SJSA1 (cell line): ENCODE data around the gene INHBB. TPM values are rescaled to one million over a fixed set of nuclear protein-coding genes. Genes with fewer than 3 reads are reported as not detected.

Experiments
- DNase-seq, 2 experiments: peaks; one replicate each; pipeline ENCODE4 v3.0.0-alpha.2; 2015 to 2020; ENCODE audit warnings: low spot score in 2 of 2, low read depth in 1 of 2
- H3K27ac ChIP-seq: fragments of 250-450 bp; sonication (Bioruptor Pico); 2 replicates; pipeline ENCODE4 v1.5.1; 2020; ENCODE audit warnings: mild to moderate bottlenecking, moderate library complexity
- H3K27me3 ChIP-seq: fragments of 250-450 bp; sonication (Bioruptor Pico); replicated peaks from 2 replicates; pipeline ENCODE4 v1.5.1; 2020; ENCODE audit warnings: mild to moderate bottlenecking, moderate library complexity
- H3K36me3 ChIP-seq: fragments of 250-450 bp; sonication (Bioruptor Pico); 2 replicates; pipeline ENCODE4 v1.5.1; 2020; ENCODE audit warnings: mild to moderate bottlenecking
- H3K4me1 ChIP-seq: fragments of 250-450 bp; sonication (Bioruptor Pico); replicated peaks from 2 replicates; pipeline ENCODE4 v1.6.1; 2021; ENCODE audit warnings: mild to moderate bottlenecking
- H3K4me3 ChIP-seq: fragments of 250-450 bp; sonication (Bioruptor Pico); 2 replicates; pipeline ENCODE4 v1.5.1; 2020; ENCODE audit warnings: mild to moderate bottlenecking
- H3K9me3 ChIP-seq: fragments of 250-450 bp; sonication (Bioruptor Pico); replicated peaks from 2 replicates; pipeline ENCODE4 v1.5.1; 2020; ENCODE audit warnings: mild to moderate bottlenecking
- total RNA-seq: library from RNA; depleted of rRNA; stranded (reverse); fragments of >200 nt; shearing (Covaris generic); gene quantifications from 2 replicates; pipeline ENCODE4 v1.2.3, GENCODE V29; 2014; rRNA removed

The INHBB gene
- total RNA-seq, 1 experiment from 2014 or later: 0.16 TPM

DNA sequence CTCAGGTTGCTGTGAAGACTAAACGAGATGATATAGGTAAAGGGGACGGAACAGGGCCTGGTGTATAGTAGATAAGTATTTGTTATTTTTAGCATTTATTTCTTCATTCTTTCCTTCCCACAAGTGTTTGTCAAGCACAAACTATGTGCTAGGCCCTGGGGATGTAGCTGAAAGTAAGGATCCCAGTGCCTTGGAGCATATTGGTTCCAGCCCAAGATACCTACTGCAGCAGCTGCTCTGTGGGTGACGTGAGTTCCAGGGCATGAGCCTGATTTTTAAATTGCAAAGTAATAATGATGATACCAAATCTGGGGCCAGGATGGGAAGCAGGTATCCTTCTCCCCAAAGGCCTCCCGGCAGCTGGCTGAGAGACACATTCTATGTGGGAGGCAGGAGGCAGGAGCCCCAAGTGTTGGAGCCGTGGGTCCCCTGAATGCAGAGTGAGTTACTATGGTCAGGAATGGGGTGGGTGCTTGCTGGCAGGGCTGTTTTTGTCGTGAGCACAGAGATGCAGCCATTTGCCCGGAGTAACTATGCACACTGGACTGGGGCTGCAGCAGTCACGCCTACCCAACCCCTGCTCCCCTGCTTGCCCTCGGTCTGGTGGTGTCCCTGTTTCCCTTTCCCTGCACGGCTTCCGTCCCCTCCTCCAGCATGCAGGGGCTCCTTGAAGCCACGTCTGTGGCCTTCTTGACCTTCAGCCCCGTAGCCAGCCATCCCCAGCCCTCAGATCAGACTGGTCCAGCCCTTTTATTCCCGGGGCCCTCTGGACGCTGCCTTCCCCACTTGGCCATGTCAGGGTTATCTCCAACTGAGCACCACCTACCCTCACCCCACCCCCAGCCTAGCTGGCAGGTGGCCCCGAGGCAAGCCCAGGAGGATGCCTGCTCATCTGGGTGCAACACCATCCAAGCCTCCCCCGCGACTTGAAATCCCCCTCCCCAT, 52.4 kb downstream of the INHBB start:
- DNase-seq: peak; percentile 64 to 71
- Histone ChIP-seq H3K36me3 (no peaks in the 10 kb centered on the region; the same call in 1 of the 2 replicates), H3K4me1 (peaks cover 43% of the 10 kb centered on the region), H3K27ac (0 out of 2 replicates have a peak overlapping the region, but pooled peaks have one; percentile 3), H3K27me3 (no peaks in the 10 kb centered on the region; the same call in 1 of the 2 replicates), H3K9me3 (no peaks in the 10 kb centered on the region), H3K4me3 (no peak overlapping the region)

DNA sequence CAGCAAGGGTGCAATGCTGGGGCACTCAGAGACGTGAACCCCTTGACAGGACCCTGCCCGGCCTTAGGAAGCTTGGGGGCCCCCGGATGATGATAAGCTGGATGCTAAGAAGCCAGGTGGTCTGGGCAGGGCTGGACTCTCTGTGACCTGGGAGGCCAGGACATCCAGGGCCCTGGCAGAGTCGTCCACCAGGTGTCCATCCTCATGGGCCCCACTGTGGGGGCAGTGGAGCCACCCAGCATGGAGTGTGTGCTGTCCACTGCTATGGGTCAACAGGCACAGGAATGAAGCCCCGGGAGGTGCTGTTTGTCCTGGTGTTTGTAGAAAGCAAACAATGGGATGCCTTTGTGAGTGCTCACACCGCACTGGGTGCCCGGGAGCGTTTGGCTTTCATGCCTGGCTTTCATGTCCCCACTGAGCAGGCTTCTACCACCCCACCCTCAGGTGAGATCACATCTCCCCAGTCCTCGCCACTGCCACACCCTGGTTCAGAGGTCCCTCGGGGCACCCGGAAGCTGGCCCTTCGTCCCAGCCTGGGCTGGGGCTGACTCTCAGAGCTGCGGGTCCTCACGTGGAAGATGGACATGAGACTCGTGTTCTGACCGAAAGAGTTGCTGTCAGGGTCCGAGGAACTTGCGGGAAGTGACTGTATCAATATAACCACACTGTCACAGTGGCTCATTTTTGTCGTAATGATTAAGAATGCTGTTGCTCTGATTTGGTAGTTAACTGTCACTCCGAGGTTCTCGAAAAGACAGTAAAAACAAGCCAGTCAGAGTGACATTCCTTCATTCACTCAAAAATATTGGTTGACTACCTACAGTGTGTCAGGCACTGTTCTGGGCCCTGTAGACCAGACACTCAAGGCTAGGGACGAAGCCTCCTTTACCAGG, 53.3 kb downstream of the INHBB start:
- Histone ChIP-seq H3K27me3 (no peaks in the 10 kb centered on the region; the same call in 1 of the 2 replicates), H3K9me3 (no peaks in the 10 kb centered on the region), H3K4me1 (peaks cover 41% of the 10 kb centered on the region), H3K4me3 (no peak overlapping the region), H3K27ac (no peak overlapping the region; the same call in 1 of the 2 replicates), H3K36me3 (no peaks in the 10 kb centered on the region)
- peak; percentile 60 to 88 for DNase-seq

DNA sequence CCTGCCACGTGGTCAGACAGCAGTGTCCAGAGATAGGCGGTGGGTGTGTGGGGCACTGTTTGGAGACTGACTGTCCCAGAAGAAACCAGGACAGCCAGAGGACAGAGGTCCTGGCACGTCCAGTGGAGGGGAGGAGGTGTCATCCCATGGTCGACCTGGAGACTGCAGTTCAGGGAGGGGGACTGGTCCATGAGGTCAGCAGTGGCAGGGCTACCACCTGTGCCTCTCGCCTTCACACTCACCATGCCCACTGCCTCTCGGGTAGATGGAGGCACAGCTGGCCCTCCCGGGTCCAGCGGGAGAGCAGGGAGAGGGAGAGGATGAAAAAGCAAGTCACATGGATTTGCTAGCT, 53.9 kb downstream of the INHBB start:
- no peak overlapping the region for H3K27ac ChIP-seq
- no peak overlapping the region for H3K4me3 ChIP-seq
- H3K36me3 ChIP-seq: no peaks in the 10 kb centered on the region
- no peak for DNase-seq
- peaks cover 41% of the 10 kb centered on the region for H3K4me1 ChIP-seq
- H3K9me3 ChIP-seq: no peaks in the 10 kb centered on the region
- H3K27me3 ChIP-seq: no peaks in the 10 kb centered on the region; the same call in 1 of the 2 replicates

DNA sequence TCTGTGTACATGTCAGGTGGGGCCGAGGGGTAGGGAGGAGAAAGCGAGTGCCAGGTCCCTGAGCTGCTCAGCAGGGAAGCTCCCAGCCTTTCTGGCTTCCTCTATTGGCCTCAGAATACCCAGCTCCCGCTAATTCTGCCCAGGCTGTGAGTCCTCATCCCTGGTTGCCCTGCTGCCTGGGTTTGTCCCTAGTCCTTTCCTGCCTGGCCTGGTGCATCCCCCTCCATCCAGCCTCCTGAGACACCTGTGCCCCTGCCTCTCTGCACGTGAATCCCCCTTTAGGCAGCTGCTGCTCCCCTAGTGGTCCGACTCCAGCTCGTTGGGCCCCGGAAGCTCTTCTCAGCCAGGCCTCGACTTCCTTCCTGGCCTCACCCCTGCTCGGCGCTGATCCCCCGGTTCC, 54.6 kb downstream of the INHBB start:
- Histone ChIP-seq H3K9me3 (no peaks in the 10 kb centered on the region), H3K4me1 (peaks cover 41% of the 10 kb centered on the region)

More for the DNA sequence above, 54.6 kb downstream of the INHBB start:
- H3K36me3 ChIP-seq: no peaks in the 10 kb centered on the region
- DNase-seq: peak in 1 of 2 experiments; percentile 38
- H3K4me3 ChIP-seq: no peak overlapping the region
- no peak overlapping the region for H3K27ac ChIP-seq
- no peaks in the 10 kb centered on the region; the same call in 1 of the 2 replicates for H3K27me3 ChIP-seq

Other genes with a start within 250 kb of the INHBB start
- 52.8 and 54.5 TPM in 2 replicates for gene TMEM185B, start 122.7 kb upstream of the INHBB start, total RNA-seq
- 63.1 and 84.7 TPM in 2 replicates for gene RALB, start 93.3 kb upstream of the INHBB start, total RNA-seq